D341Med (cell line): ENCODE results near the gene CDNF.

ENCODE experiments used
- DNase-seq: peaks from one replicate; pipeline ENCODE4 v3.0.0; 2012; ENCODE audit warnings: low spot score

CDNF gene

GRCh38 chr10:14787938-14788337 lies 49.9 kb downstream of the CDNF start:
- DNase-seq = no peak

- no peak for DNase-seq
Measured at GRCh38 chr10:14784459-14785055, 53.3 kb downstream of the CDNF start.

GRCh38 chr10:14782691-14783363 lies 55.0 kb downstream of the CDNF start:
- DNase-seq = no peak

- no peak for DNase-seq
Measured at GRCh38 chr10:14781763-14782162, 56.1 kb downstream of the CDNF start.

- DNase-seq = no peak
Measured at GRCh38 chr10:14779001-14779651, 58.7 kb downstream of the CDNF start.

DNA sequence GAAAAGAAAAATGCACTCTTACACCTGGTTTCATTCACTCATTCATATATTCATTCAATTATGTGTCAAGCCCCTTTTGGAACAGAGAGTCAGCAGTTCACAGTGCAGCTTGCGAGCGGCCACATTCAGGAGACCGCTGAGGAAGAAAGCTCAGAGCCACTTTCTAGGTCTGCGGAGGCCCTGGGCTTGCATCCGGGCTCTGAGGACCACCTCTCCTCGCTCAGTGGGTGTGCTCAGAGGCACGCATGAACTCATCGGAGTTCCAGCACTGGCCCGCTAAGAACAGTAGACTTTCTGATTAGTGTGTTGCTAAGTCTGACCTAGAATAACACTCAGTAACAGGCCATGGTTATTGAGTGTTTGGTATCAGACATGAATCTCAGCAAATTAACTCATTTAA lies 61.3 kb downstream of the CDNF start:
- no peak for DNase-seq

DNA sequence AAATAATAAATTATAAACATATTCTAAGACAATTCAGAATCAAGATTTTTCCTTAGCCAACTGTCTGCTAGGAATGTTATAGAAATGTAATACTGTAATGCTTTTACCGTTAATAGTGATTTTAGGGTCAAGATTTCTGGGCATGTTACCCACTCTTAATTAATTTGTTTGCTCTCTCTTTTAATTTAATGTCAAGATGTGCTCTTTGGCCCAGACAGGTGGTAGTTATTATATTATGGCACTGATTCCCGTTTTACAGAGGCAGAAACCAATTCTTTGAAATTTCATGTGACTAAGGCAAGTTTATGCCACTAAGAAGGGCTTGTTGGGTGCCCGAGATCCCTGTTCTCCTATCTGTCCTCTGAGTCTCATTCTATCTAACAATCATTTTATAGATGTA lies 62.2 kb downstream of the CDNF start:
- no peak for DNase-seq

- no peak for DNase-seq
Measured at GRCh38 chr10:14774797-14775196, 63.0 kb downstream of the CDNF start, which contains the start of gene FAM107B. Gene FAM107B (minus strand): TSS chr10:14774897. CDS start chr10:14774663, 234 bp downstream.

DNA sequence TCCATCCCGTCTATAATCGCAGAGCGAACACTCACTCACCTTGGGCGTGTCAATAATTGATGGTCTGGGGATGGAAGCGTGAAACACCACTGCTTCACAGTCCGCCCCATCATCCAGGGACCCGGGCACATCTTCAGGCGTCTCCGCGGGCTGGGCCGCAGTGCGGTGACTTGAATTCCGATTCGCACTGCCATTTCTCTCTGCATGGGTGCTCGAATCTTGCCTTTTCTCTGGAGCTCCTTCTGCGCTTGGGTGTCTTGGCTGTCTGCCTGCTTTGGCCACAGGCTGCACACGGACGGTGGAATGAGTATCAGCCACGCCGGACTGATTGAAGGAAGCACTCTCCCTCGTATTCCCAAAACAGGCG lies 63.6 kb downstream of the CDNF start:
- DNase-seq = no peak

DNA sequence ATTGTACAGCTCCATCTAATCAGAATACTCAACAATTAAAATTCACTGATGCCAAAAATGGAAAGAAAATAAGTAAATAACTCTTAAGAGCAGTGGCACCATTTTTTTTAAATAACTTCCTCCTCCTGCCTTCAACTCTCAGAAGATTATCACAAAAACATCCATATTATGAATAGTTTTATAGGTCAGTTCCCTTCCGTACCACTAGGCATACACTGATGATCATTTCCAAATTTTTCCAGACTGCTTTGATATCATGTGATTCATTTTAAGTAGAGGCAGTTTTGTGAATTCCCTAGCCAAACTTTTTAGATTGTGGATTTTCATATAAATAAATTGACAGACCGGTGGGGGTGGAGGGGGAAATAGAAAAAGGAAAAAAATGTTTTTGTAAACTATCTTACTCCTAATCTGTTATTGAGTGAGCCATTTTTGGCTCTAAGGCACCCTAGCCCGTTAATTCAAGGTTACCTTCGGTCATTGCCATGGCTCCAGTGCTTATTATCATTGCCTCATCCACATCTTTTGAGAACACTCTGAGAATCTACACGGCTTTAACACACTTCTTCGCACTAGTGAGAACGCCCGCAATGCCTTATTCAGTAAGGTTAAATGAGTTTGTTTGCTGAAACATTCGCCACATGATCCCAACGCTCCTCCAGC lies 64.2 kb downstream of the CDNF start:
- DNase-seq = no peak

DNA sequence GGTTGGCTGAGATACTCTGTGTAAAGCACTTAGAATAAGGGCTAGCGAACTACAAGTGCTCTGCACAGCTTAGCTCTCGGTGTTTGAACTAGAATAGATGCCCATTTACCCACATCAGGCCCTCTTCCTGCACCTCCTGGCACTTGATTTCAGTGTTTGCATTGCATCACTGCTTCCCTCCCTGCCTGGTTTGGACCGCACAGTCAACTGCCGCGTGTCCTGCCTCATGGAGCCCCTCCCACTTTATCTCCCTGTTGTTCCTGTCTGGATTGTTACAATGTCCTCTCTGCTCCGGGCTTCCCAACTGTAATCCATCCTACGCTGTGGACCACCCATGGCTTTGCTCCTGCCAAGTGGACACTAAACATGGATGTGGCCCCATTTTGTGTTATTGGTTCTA lies 65.4 kb downstream of the CDNF start:
- DNase-seq = no peak

DNA sequence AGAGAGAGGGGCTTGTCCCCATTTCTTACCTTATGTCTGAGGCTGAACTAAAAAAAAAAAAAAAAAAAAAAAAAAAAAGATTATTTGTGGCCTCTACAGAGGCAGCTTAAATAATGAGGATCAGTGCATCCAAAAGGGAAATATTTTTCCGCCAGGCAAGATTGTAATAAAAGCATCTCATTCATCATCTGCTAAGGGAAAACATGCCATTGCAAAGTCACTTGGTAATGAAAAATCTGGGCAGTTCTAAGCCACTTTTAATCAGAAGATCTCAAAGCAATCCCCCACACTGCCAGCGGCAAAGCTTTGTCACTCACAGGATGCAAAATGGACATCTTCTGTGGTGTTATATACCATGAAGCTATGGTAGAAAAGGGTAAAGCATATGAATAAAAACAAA lies 66.9 kb downstream of the CDNF start:
- DNase-seq = no peak
